IMR-90 (cell line): ENCODE results near the gene AKR1C2. TPM values are rescaled to one million over a fixed set of nuclear protein-coding genes. Genes with fewer than 3 reads are reported as not detected.
A peak's percentile ranks its signal among the peaks of the same experiment; 100 is the strongest.
"Not testable (repeated sequence)": the region's sequence is repeated elsewhere in the genome, so short reads cannot be mapped to it uniquely, and the experiment has no call there.

ENCODE experiments used
- ATAC-seq: fragments of 200-7000 bp; cut with Tn5 transposase; 2 replicates; pipeline ENCODE4 v1.9.1; 2020; ENCODE audit warnings: low read depth, mild to moderate bottlenecking, moderate library complexity
- BruUV-seq: library from RNA; stranded (reverse); fragments of 400-500 nt; replicated peaks from 2 replicates; lab custom pipeline; 2021; lab: Mats Ljungman, UMichigan
- CTCF ChIA-PET: fragments of 300-600 bp; formaldehyde crosslinking; extraction: SDS; loops from one replicate; lab custom pipeline; 2021; ENCODE audit warnings: antibody characterized with exemption; lab: Yijun Ruan, JAX
- POLR2A ChIA-PET: fragments of 300-600 bp; sonication (Branson Sonifier 250); formaldehyde crosslinking; loops from one replicate; lab custom pipeline; 2022; ENCODE audit warnings: antibody characterized with exemption; ENCODE audit not compliant: unreplicated experiment; lab: Charles Lee
- DNase-seq: peaks from one replicate; pipeline ENCODE4 v3.0.0; 2013
- H2AFZ ChIP-seq: replicated peaks from 2 replicates; pipeline ENCODE3; 2013; ENCODE audit warnings: low read length, mild to moderate bottlenecking; ENCODE audit not compliant: poor library complexity
- H2AK5ac ChIP-seq: 2 replicates; pipeline ENCODE4 v1.6.1; 2013; ENCODE audit warnings: low read depth, low read length, inconsistent platforms
- H2AK9ac ChIP-seq: replicated peaks from 2 replicates; pipeline ENCODE3; 2013; ENCODE audit warnings: mild to moderate bottlenecking, low read depth, low read length, moderate library complexity; ENCODE audit not compliant: poor library complexity
- H2BK120ac ChIP-seq: 2 replicates; pipeline ENCODE4 v1.6.1; 2013; ENCODE audit warnings: low read depth, low read length, inconsistent platforms
- H2BK15ac ChIP-seq: 3 replicates; pipeline ENCODE4 v1.6.1; 2013; ENCODE audit warnings: low read depth, low read length, inconsistent platforms
- H2BK20ac ChIP-seq: 2 replicates; pipeline ENCODE4 v1.6.1; 2013; ENCODE audit warnings: low read depth, mild to moderate bottlenecking, inconsistent platforms, low read length, moderate library complexity
- H2BK5ac ChIP-seq: 2 replicates; pipeline ENCODE4 v1.6.1; 2013; ENCODE audit warnings: mild to moderate bottlenecking, low read depth, low read length, inconsistent platforms; ENCODE audit not compliant: poor library complexity, severe bottlenecking
- H3K14ac ChIP-seq: replicated peaks from 2 replicates; pipeline ENCODE4 v1.6.1; 2013; ENCODE audit warnings: low read depth, low read length, inconsistent platforms
- H3K18ac ChIP-seq: 2 replicates; pipeline ENCODE4 v1.6.1; 2013; ENCODE audit warnings: low read depth, low read length, control low read depth
- H3K23ac ChIP-seq: 2 replicates; pipeline ENCODE4 v1.6.1; 2013; ENCODE audit warnings: low read depth, low read length, inconsistent platforms
- H3K27ac ChIP-seq: 2 replicates; pipeline ENCODE4 v1.5.1; 2013; ENCODE audit warnings: mild to moderate bottlenecking, control low read depth, low read length; ENCODE audit not compliant: insufficient read depth
- H3K27me3 ChIP-seq: 2 replicates; pipeline ENCODE4 v1.6.1; 2013; ENCODE audit warnings: low read length; ENCODE audit not compliant: control insufficient read depth, insufficient read depth
- H3K36me3 ChIP-seq: 2 replicates; pipeline ENCODE4 v1.6.1; 2013; ENCODE audit warnings: low read length, mixed read lengths; ENCODE audit not compliant: control insufficient read depth, insufficient read depth
- H3K4ac ChIP-seq: 2 replicates; pipeline ENCODE4 v1.6.1; 2013; ENCODE audit warnings: low read depth, low read length, inconsistent platforms
- H3K4me1 ChIP-seq: 2 replicates; pipeline ENCODE4 v1.6.1; 2013; ENCODE audit warnings: low read length, mixed read lengths; ENCODE audit not compliant: control insufficient read depth, insufficient read depth
- H3K4me2 ChIP-seq: 2 replicates; pipeline ENCODE4 v1.6.1; 2013; ENCODE audit warnings: low read depth, mild to moderate bottlenecking, control low read depth, low read length, moderate library complexity
- H3K4me3 ChIP-seq: 2 replicates; pipeline ENCODE4 v1.5.1; 2013; ENCODE audit warnings: low read depth, mild to moderate bottlenecking, control low read depth, low read length, moderate library complexity; ENCODE audit not compliant: insufficient read depth
- H3K56ac ChIP-seq: 2 replicates; pipeline ENCODE4 v1.6.1; 2013; ENCODE audit warnings: low read length, inconsistent platforms; ENCODE audit not compliant: insufficient read depth; ENCODE audit errors: extremely low read depth
- H3K79me1 ChIP-seq, 2 experiments: 2 replicates each; pipeline ENCODE4 v1.6.1; 2013; ENCODE audit warnings: low read length in 2 of 2, inconsistent platforms in 1 of 2, low read depth in 1 of 2
- H3K9ac ChIP-seq: 2 replicates; pipeline ENCODE4 v1.6.1; 2013; ENCODE audit warnings: low read depth, low read length, control low read depth
- H3K9me1 ChIP-seq: 2 replicates; pipeline ENCODE4 v1.6.1; 2013; ENCODE audit warnings: low read length, inconsistent platforms; ENCODE audit not compliant: insufficient read depth
- H3K9me3 ChIP-seq: 2 replicates; pipeline ENCODE4 v1.6.1; 2013; ENCODE audit warnings: low read length; ENCODE audit not compliant: control insufficient read depth, insufficient read depth
- H4K20me1 ChIP-seq: 2 replicates; pipeline ENCODE4 v1.6.1; 2013; ENCODE audit warnings: low read length, inconsistent platforms; ENCODE audit not compliant: insufficient read depth
- H4K5ac ChIP-seq: 2 replicates; pipeline ENCODE4 v1.6.1; 2013; ENCODE audit warnings: mild to moderate bottlenecking, low read depth, low read length, control low read depth
- H4K8ac ChIP-seq, 2 experiments: 2 replicates each; pipeline ENCODE4 v1.6.1; 2013; ENCODE audit warnings: low read depth in 2 of 2, low read length in 2 of 2, control low read depth in 1 of 2, inconsistent platforms in 1 of 2
- H4K91ac ChIP-seq: 2 replicates; pipeline ENCODE4 v1.6.1; 2013; ENCODE audit warnings: low read depth, low read length, inconsistent platforms; ENCODE audit not compliant: insufficient read depth
- USF2 ChIP-seq: fragments of 150-350 bp; IDR thresholded peaks from 2 replicates; pipeline ENCODE4 v1.6.1; 2017; ENCODE audit warnings: mild to moderate bottlenecking, antibody characterized with exemption, low read length, low read depth
- WGBS, 2 experiments: methylation state at CpG; one replicate each; pipeline versions ENCODE4 v1.1.5 to v1.1.7; 2013; ENCODE audit warnings: missing lambda C conversion rate in 2 of 2; ENCODE audit not compliant: insufficient read length in 1 of 2; ENCODE audit errors: extremely low coverage in 2 of 2; 5-methylcytosine and 5-hydroxymethylcytosine counted together
- dilution Hi-C: fragments of 300-500 bp; cut with HindIII; formaldehyde crosslinking; loops from one replicate; pipeline ENCODE4 v1.14.3; 2018; ENCODE audit warnings: low sequenced_read_pairs; ENCODE audit not compliant: unreplicated experiment
- in situ Hi-C: fragments of 300-500 bp; cut with MboI; formaldehyde crosslinking; loops from 3 replicates; pipeline ENCODE4 v1.14.3; 2019; ENCODE audit warnings: low sequenced_read_pairs, inconsistent platforms, mixed read lengths
- intact Hi-C: fragments of 100-400 bp; cut with micrococcal nuclease; formaldehyde crosslinking; loops from 2 replicates; pipeline ENCODE4 v1.10.0; 2022
- polyA plus RNA-seq, 3 experiments: library from polyadenylated mRNA; depleted of rRNA; stranded (reverse); fragments of >200 nt; gene quantifications; 2 replicates each; pipeline ENCODE4 v1.2.3, GENCODE V29; 2012; ENCODE audit warnings: low replicate concordance in 1 of 3
- total RNA-seq: library from RNA; depleted of rRNA; stranded (reverse); fragments of >200 nt; gene quantifications from 2 replicates; pipeline ENCODE4 v1.2.3, GENCODE V29; 2012

The AKR1C2 gene
- total and polyA plus RNA-seq, 2 of the 4 experiments (the other 2 are of a cell fraction): 0.36 to 1.0 TPM

GRCh38 chr10:4942931-4943330 lies 60.7 kb downstream of the AKR1C2 start:
- H3K14ac ChIP-seq, CTCF ChIA-PET, dilution Hi-C loops, H2AK5ac ChIP-seq, BruUV-seq, H2AK9ac ChIP-seq, H2BK20ac ChIP-seq, H3K27me3 ChIP-seq, H2BK120ac ChIP-seq, H3K23ac ChIP-seq, H4K5ac ChIP-seq, H3K9ac ChIP-seq, H3K9me1 ChIP-seq, H3K36me3 ChIP-seq, H3K9me3 ChIP-seq, POLR2A ChIA-PET, H4K8ac ChIP-seq, H3K4ac ChIP-seq, H3K56ac ChIP-seq, in situ Hi-C loops, H3K4me3 ChIP-seq, H2BK15ac ChIP-seq, H4K91ac ChIP-seq, H2AFZ ChIP-seq, H3K79me1 ChIP-seq, H3K4me2 ChIP-seq, H4K20me1 ChIP-seq: not testable (repeated sequence)
- Histone ChIP-seq H3K27ac (peak overlapping the region; percentile 72; the same call in 1 of the 2 replicates), H2BK5ac (peak overlapping the region; percentile 72), H3K4me1 (peaks cover 20% of the 10 kb centered on the region), H3K18ac (peak overlapping the region; percentile 90; the same call in 1 of the 2 replicates)
- peak; percentile 34; the same call in 1 of the 2 replicates for TF ChIP-seq USF2
- DNase-seq (peak; percentile 78), ATAC-seq (peak; percentile 83)
- intact Hi-C loops: loop anchor here (1.0 kb wide), 1 partner anchor 94 kb away; no protein-coding TSS in a partner anchor
- WGBS, 2 experiments: no CpG with 5 or more reads among the region's 2 CpGs
